Ascending aorta (tissue), 2 donors: Measurements from ENCODE around the gene ERAS. TPM values are rescaled to one million over a fixed set of nuclear protein-coding genes. Genes with fewer than 3 reads are reported as not detected.

Source experiments
- DNase-seq, 2 donors: peaks; one replicate each; pipeline ENCODE4 v3.0.0-alpha.2; 2019; ENCODE audit warnings: low spot score in 2 of 2
- H3K27ac ChIP-seq, 2 donors: fragments of 200-600 bp; sonication (generic); one replicate each; pipeline ENCODE4 v1.5.1; 2016 to 2017; ENCODE audit warnings: mild to moderate bottlenecking in 1 of 2
- H3K27me3 ChIP-seq: fragments of 200-600 bp; sonication (generic); one replicate; pipeline ENCODE4 v1.5.1; 2017
- H3K36me3 ChIP-seq, 2 donors: fragments of 200-600 bp; sonication (generic); one replicate each; pipeline ENCODE4 v1.5.1; 2016
- H3K4me1 ChIP-seq, 2 donors: fragments of 200-600 bp; sonication (generic); one replicate each; pipeline ENCODE4 v1.5.1; 2016 to 2017; ENCODE audit warnings: mild to moderate bottlenecking in 1 of 2
- H3K4me3 ChIP-seq, 2 donors: fragments of 200-600 bp; sonication (generic); one replicate each; pipeline ENCODE4 v1.5.1; 2016 to 2017; ENCODE audit warnings: mild to moderate bottlenecking in 1 of 2
- H3K9me3 ChIP-seq, 2 donors: fragments of 200-600 bp; sonication (generic); one replicate each; pipeline ENCODE4 v1.5.1; 2016
- intact Hi-C: fragments of 100-400 bp; cut with DNase I; formaldehyde crosslinking; loops from one replicate; pipeline ENCODE4 v1.15.1; 2023
- total RNA-seq: library from RNA; depleted of rRNA; stranded (reverse); fragments of >200 nt; gene quantifications from one replicate; pipeline ENCODE4 v1.1.0, GENCODE V29; 2016
- TF ChIP-seq, protein P1 (sequence below), 3 experiments: fragments of 200-600 bp in 2 of 3; fragments of 450-650 bp in 1 of 3; sonication (generic) in 2 of 3; IDR thresholded peaks; one replicate each; pipeline ENCODE4 v1.5.1; 2016 to 2019; ENCODE audit warnings: antibody characterized with exemption in 3 of 3, mild to moderate bottlenecking in 1 of 3, moderate library complexity in 1 of 3

ERAS gene
- total RNA-seq, 1 donor from 2014 or later, result not detected

GRCh38 chrX:48829016-48829735 is 2.9 kb downstream of the ERAS start:
- Histone ChIP-seq H3K27me3 (peaks cover 5% of the 10 kb centered on the region), H3K4me1 (no peaks in the 10 kb centered on the region), H3K9me3 (peaks cover 0 to 5% of the 10 kb centered on the region in 2 donors), H3K36me3 (peaks cover 0 to 3% of the 10 kb centered on the region in 2 donors), H3K27ac (no peak overlapping the region), H3K4me3 (no peak overlapping the region)
- intact Hi-C loops, result no loop called here
- TF ChIP-seq, protein P1, sequence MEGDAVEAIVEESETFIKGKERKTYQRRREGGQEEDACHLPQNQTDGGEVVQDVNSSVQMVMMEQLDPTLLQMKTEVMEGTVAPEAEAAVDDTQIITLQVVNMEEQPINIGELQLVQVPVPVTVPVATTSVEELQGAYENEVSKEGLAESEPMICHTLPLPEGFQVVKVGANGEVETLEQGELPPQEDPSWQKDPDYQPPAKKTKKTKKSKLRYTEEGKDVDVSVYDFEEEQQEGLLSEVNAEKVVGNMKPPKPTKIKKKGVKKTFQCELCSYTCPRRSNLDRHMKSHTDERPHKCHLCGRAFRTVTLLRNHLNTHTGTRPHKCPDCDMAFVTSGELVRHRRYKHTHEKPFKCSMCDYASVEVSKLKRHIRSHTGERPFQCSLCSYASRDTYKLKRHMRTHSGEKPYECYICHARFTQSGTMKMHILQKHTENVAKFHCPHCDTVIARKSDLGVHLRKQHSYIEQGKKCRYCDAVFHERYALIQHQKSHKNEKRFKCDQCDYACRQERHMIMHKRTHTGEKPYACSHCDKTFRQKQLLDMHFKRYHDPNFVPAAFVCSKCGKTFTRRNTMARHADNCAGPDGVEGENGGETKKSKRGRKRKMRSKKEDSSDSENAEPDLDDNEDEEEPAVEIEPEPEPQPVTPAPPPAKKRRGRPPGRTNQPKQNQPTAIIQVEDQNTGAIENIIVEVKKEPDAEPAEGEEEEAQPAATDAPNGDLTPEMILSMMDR (IDR thresholded peaks at IDR 0.05), result no peak
- DNase-seq, result no peak

GRCh38 chrX:48831136-48831908 is 5.0 kb downstream of the ERAS start:
- TF ChIP-seq, protein P1 (IDR thresholded peaks at IDR 0.05), result no peak
- H3K27ac ChIP-seq, result no peak overlapping the region
- intact Hi-C loops, result no loop called here
- H3K9me3 ChIP-seq, result no peaks in the 10 kb centered on the region
- H3K4me1 ChIP-seq, result no peaks in the 10 kb centered on the region
- peaks cover 0 to 3% of the 10 kb centered on the region in 2 donors for H3K36me3 ChIP-seq
- no peak for DNase-seq
- peaks cover 5% of the 10 kb centered on the region for H3K27me3 ChIP-seq
- no peak overlapping the region for H3K4me3 ChIP-seq

GRCh38 chrX:48831909-48832291 is 5.6 kb downstream of the ERAS start:
- Histone ChIP-seq H3K27me3 (peaks cover 5% of the 10 kb centered on the region), H3K4me3 (no peak overlapping the region), H3K36me3 (no peaks in the 10 kb centered on the region), H3K27ac (no peak overlapping the region), H3K4me1 (no peaks in the 10 kb centered on the region), H3K9me3 (no peaks in the 10 kb centered on the region)
- intact Hi-C loops, result no loop called here
- DNase-seq, result no peak
- TF ChIP-seq, protein P1 (IDR thresholded peaks at IDR 0.05), result no peak

DNA sequence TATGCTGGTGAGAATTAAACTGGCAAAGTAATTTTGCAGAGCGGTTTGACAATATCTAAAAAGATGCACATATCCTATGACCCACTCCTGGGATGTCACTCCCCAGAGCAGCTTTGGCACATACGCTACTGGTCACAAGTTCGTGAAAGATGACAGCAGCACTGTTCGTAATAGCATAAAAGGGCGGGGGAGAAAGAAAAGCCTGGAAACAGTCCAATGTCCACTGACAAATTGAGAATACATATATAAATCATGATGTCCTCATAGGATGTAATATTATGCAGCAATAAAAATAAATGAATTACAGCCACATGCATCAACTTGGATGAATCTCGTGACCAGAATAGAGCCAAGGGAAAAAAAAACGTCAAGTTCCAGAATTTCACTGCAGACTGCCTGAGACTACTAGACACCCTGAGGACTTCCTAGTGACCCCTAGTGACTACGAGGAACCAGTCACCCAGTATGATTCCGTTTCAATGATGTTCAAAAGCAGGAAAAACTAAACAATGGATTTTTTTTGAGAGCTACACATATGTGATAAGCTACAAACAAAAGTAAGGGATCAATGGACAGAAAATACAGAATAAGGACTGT is 7.3 kb downstream of the ERAS start:
- TF ChIP-seq, protein P1 (IDR thresholded peaks at IDR 0.05), result no peak
- intact Hi-C loops, result no loop called here
- no peak for DNase-seq
- Histone ChIP-seq H3K27me3 (peaks cover 5% of the 10 kb centered on the region), H3K4me1 (no peaks in the 10 kb centered on the region), H3K36me3 (no peaks in the 10 kb centered on the region), H3K27ac (no peak overlapping the region), H3K4me3 (no peak overlapping the region), H3K9me3 (no peaks in the 10 kb centered on the region)

GRCh38 chrX:48834383-48834709 is 8.0 kb downstream of the ERAS start:
- DNase-seq, result peak in 1 of 2 donors; percentile 9

More at GRCh38 chrX:48834383-48834709, 8.0 kb downstream of the ERAS start:
- intact Hi-C loops, result no loop called here
- TF ChIP-seq, protein P1 (IDR thresholded peaks at IDR 0.05), result no peak
- H3K36me3 ChIP-seq, result no peaks in the 10 kb centered on the region
- no peaks in the 10 kb centered on the region for H3K9me3 ChIP-seq
- H3K4me3 ChIP-seq, result no peak overlapping the region
- H3K4me1 ChIP-seq, result no peaks in the 10 kb centered on the region
- H3K27ac ChIP-seq, result no peak overlapping the region
- peaks cover 5% of the 10 kb centered on the region for H3K27me3 ChIP-seq
